ENCODE results near the gene APOC3.

The APOC3 gene

GRCh38 chr11:116804001-116804400, 25.7 kb upstream of the APOC3 start:
- TF ChIP-seq SIN3A (IDR thresholded peaks at IDR 0.05; ENCODE audit: borderline replicate concordance, insufficient read depth, low read length) = no peak
- no peak for TF ChIP-seq REST (IDR thresholded peaks at IDR 0.05; ENCODE audit: insufficient read depth in 1 of 2, low read depth in 2 of 2, low read length in 2 of 2)
- TF ChIP-seq FOXP2 (optimal IDR thresholded peaks at IDR 0.05; ENCODE audit: borderline replicate concordance, extremely low read depth, extremely low read length, insufficient read depth) = no peak
- no peak for TF ChIP-seq POLR2AphosphoS5 (IDR thresholded peaks at IDR 0.05; ENCODE audit: low read depth, low read length)
- no peak for TF ChIP-seq TAF1 (IDR thresholded peaks at IDR 0.05; ENCODE audit: borderline replicate concordance, insufficient read depth, low read length)

- TF ChIP-seq POLR2AphosphoS5 (IDR thresholded peaks at IDR 0.05; ENCODE audit: low read depth, low read length) = no peak
Measured at GRCh38 chr11:116807601-116808261, 22.0 kb upstream of the APOC3 start.

- no peak for TF ChIP-seq SIN3A (IDR thresholded peaks at IDR 0.05; ENCODE audit: borderline replicate concordance, insufficient read depth, low read length)
- no peak for TF ChIP-seq FOXP2 (optimal IDR thresholded peaks at IDR 0.05; ENCODE audit: borderline replicate concordance, extremely low read depth, extremely low read length, insufficient read depth)
- no peak for TF ChIP-seq TAF1 (IDR thresholded peaks at IDR 0.05; ENCODE audit: borderline replicate concordance, insufficient read depth, low read length)
- no peak for TF ChIP-seq REST (IDR thresholded peaks at IDR 0.05; ENCODE audit: insufficient read depth in 1 of 2, low read depth in 2 of 2, low read length in 2 of 2)
- TF ChIP-seq POLR2AphosphoS5 (IDR thresholded peaks at IDR 0.05; ENCODE audit: low read depth, low read length) = no peak
Measured at GRCh38 chr11:116808262-116809175, 21.2 kb upstream of the APOC3 start.

- no peak for TF ChIP-seq SIN3A (IDR thresholded peaks at IDR 0.05; ENCODE audit: borderline replicate concordance, insufficient read depth, low read length)
- TF ChIP-seq REST (IDR thresholded peaks at IDR 0.05; ENCODE audit: insufficient read depth in 1 of 2, low read depth in 2 of 2, low read length in 2 of 2) = no peak
- TF ChIP-seq POLR2AphosphoS5 (IDR thresholded peaks at IDR 0.05; ENCODE audit: low read depth, low read length) = no peak
- no peak for TF ChIP-seq FOXP2 (optimal IDR thresholded peaks at IDR 0.05; ENCODE audit: borderline replicate concordance, extremely low read depth, extremely low read length, insufficient read depth)
- TF ChIP-seq TAF1 (IDR thresholded peaks at IDR 0.05; ENCODE audit: borderline replicate concordance, insufficient read depth, low read length) = no peak
Measured at GRCh38 chr11:116811194-116811593, 18.5 kb upstream of the APOC3 start.

GRCh38 chr11:116812109-116812508, 17.6 kb upstream of the APOC3 start:
- TF ChIP-seq SIN3A (IDR thresholded peaks at IDR 0.05; ENCODE audit: borderline replicate concordance, insufficient read depth, low read length) = no peak
- TF ChIP-seq POLR2AphosphoS5 (IDR thresholded peaks at IDR 0.05; ENCODE audit: low read depth, low read length) = no peak
- no peak for TF ChIP-seq REST (IDR thresholded peaks at IDR 0.05; ENCODE audit: insufficient read depth in 1 of 2, low read depth in 2 of 2, low read length in 2 of 2)
- no peak for TF ChIP-seq FOXP2 (optimal IDR thresholded peaks at IDR 0.05; ENCODE audit: borderline replicate concordance, extremely low read depth, extremely low read length, insufficient read depth)
- TF ChIP-seq TAF1 (IDR thresholded peaks at IDR 0.05; ENCODE audit: borderline replicate concordance, insufficient read depth, low read length) = no peak

Measured in PFSK-1 (cell line).